Caco-2 (cell line): ENCODE measurements around the gene GPR39. TPM values are rescaled to one million over a fixed set of nuclear protein-coding genes. Genes with fewer than 3 reads are reported as not detected.

Experiments
- BruUV-seq: library from RNA; stranded (reverse); fragments of 400-500 nt; replicated peaks from 2 replicates; lab custom pipeline; 2021; lab: Mats Ljungman, UMichigan
- CTCF ChIA-PET: fragments of 300-600 bp; sonication (Branson Sonifier 250); formaldehyde crosslinking; loops from one replicate; lab custom pipeline; 2022; ENCODE audit warnings: antibody characterized with exemption; lab: Charles Lee
- POLR2A ChIA-PET: fragments of 300-600 bp; sonication (Branson Sonifier 250); formaldehyde crosslinking; loops from one replicate; lab custom pipeline; 2022; ENCODE audit warnings: antibody characterized with exemption; lab: Charles Lee
- DNase-seq, 2 experiments: peaks; one replicate each; pipeline versions ENCODE4 v3.0.0 to v3.0.0-alpha.2; 2020 to 2022
- H3K27me3 ChIP-seq: replicated peaks from 2 replicates; pipeline ENCODE4 v1.6.0; 2011; ENCODE audit warnings: low read length; ENCODE audit not compliant: control insufficient read depth, insufficient read depth
- H3K36me3 ChIP-seq: 2 replicates; pipeline ENCODE4 v1.5.1; 2011; ENCODE audit warnings: low read length; ENCODE audit not compliant: control insufficient read depth, insufficient read depth
- H3K4me1 ChIP-seq: fragments of 250-450 bp; sonication (Bioruptor Pico); 2 replicates; pipeline ENCODE4 v1.5.1; 2020; ENCODE audit warnings: mild to moderate bottlenecking
- H3K4me3 ChIP-seq: 2 replicates; pipeline ENCODE4 v1.5.1; 2011; ENCODE audit warnings: low read depth, mild to moderate bottlenecking, control low read depth, low read length
- H3K9me3 ChIP-seq: fragments of 250-450 bp; sonication (Bioruptor Pico); 2 replicates; pipeline ENCODE4 v1.5.1; 2020; ENCODE audit warnings: mild to moderate bottlenecking, moderate library complexity
- H3K27ac Mint-ChIP-seq: one replicate; pipeline ENCODE4 v1.8.0; 2022; ENCODE audit warnings: mixed read lengths; ENCODE audit not compliant: unreplicated experiment
- H3K27me3 Mint-ChIP-seq: one replicate; pipeline ENCODE4 v1.8.0; 2022; ENCODE audit warnings: mixed read lengths; ENCODE audit not compliant: insufficient read depth, unreplicated experiment
- H3K36me3 Mint-ChIP-seq: one replicate; pipeline ENCODE4 v1.8.0; 2022; ENCODE audit warnings: mild to moderate bottlenecking, mixed read lengths; ENCODE audit not compliant: insufficient read depth, unreplicated experiment
- H3K4me1 Mint-ChIP-seq: one replicate; pipeline ENCODE4 v1.8.0; 2022; ENCODE audit warnings: low read depth, mixed read lengths; ENCODE audit not compliant: unreplicated experiment
- H3K4me3 Mint-ChIP-seq: one replicate; pipeline ENCODE4 v1.8.0; 2022; ENCODE audit warnings: mild to moderate bottlenecking, moderate library complexity, mixed read lengths; ENCODE audit not compliant: unreplicated experiment
- H3K9me3 Mint-ChIP-seq: one replicate; pipeline ENCODE4 v1.8.0; 2022; ENCODE audit warnings: mixed read lengths; ENCODE audit not compliant: unreplicated experiment
- intact Hi-C: fragments of 100-400 bp; cut with micrococcal nuclease; formaldehyde crosslinking; loops from one replicate; pipeline ENCODE4 v1.10.0; 2022; ENCODE audit not compliant: unreplicated experiment
- total RNA-seq: library from RNA; stranded (reverse); gene quantifications from 2 replicates; pipeline ENCODE4 v1.2.3, GENCODE V29; 2022
- TF ChIP-seq, protein P1 (sequence below), 2 experiments: fragments of 200-600 bp in 1 of 2; IDR thresholded peaks; 1 replicate in 1 of 2; 2 replicates in 1 of 2; pipeline versions ENCODE4 v1.5.1 to v1.8.0; 2011 to 2022; ENCODE audit warnings: antibody characterized with exemption in 1 of 2, control low read depth in 1 of 2, inconsistent platforms in 1 of 2, low read depth in 1 of 2, low read length in 1 of 2, mild to moderate bottlenecking in 1 of 2, moderate library complexity in 1 of 2; ENCODE audit not compliant: insufficient read depth in 1 of 2, severe bottlenecking in 1 of 2, unreplicated experiment in 1 of 2

The GPR39 gene
- total RNA-seq, 1 experiment from 2014 or later = 26.8 TPM

DNA sequence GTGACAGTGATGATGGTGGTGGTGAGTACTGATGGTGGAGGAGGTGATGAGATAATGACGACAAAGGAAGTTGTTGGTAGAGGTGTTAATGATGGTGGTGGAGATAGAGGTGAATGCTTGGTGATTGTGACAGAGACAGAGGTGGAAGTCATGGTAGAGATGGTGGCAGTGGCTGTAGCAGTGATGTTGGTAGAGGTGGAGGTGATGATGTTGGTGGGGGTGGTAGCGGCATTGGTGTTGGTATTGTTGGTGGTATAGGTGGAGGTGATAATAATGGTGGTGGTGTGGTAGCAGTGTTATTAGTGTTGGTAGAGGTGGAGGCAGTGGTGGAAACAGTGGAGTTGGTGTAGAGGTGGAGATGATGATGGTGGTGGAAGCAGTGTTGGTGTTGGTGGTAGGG, 217.0 kb downstream of the GPR39 start:
- Histone ChIP-seq H3K4me3 (no peak overlapping the region), H3K36me3 (no peaks in the 10 kb centered on the region), H3K27me3 (no peaks in the 10 kb centered on the region), H3K4me1 (peaks cover 25% of the 10 kb centered on the region), H3K9me3 (no peaks in the 10 kb centered on the region)
- Mint-ChIP-seq H3K27me3 (no peaks in the 10 kb centered on the region), H3K4me3 (no peak overlapping the region), H3K36me3 (no peaks in the 10 kb centered on the region), H3K9me3 (no peaks in the 10 kb centered on the region), H3K4me1 (peaks cover 26% of the 10 kb centered on the region), H3K27ac (peak overlapping the region; percentile 1)
- DNase-seq = no peak
- POLR2A ChIA-PET = no interaction called here
- no TSS peak for BruUV-seq
- intact Hi-C loops = loop anchor here (2.0 kb wide), 1 partner anchor 45 kb away; no protein-coding TSS in a partner anchor
- TF ChIP-seq, protein P1, sequence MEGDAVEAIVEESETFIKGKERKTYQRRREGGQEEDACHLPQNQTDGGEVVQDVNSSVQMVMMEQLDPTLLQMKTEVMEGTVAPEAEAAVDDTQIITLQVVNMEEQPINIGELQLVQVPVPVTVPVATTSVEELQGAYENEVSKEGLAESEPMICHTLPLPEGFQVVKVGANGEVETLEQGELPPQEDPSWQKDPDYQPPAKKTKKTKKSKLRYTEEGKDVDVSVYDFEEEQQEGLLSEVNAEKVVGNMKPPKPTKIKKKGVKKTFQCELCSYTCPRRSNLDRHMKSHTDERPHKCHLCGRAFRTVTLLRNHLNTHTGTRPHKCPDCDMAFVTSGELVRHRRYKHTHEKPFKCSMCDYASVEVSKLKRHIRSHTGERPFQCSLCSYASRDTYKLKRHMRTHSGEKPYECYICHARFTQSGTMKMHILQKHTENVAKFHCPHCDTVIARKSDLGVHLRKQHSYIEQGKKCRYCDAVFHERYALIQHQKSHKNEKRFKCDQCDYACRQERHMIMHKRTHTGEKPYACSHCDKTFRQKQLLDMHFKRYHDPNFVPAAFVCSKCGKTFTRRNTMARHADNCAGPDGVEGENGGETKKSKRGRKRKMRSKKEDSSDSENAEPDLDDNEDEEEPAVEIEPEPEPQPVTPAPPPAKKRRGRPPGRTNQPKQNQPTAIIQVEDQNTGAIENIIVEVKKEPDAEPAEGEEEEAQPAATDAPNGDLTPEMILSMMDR (IDR thresholded peaks at IDR 0.05; ENCODE audit: insufficient read depth in 1 of 2, low read depth in 1 of 2, low read length in 1 of 2, severe bottlenecking in 1 of 2, unreplicated experiment in 1 of 2) = no peak
- CTCF ChIA-PET = no interaction called here

DNA sequence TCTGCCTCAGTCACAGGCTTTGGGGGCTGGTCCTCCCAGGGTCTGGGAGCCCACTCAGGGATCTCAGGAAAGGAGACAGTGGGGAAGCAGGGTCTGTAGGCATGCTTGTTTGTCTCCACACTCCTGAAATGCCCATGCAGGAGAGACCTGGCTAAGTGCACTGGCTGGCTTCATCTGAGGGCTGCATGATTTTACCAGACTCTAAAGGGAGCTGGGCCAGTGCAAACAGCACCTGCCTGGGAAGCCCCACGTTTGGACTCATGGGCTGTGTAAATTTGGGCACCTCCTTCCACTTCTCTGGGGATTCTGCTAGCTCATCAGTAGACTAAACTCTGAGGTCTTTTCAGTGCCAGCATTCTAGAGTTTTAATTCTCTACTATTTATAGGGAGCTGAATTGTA, 219.7 kb downstream of the GPR39 start:
- H3K4me1 Mint-ChIP-seq = peaks cover 15% of the 10 kb centered on the region
- no peak for DNase-seq
- H3K27me3 Mint-ChIP-seq = no peaks in the 10 kb centered on the region
- Histone ChIP-seq H3K27me3 (no peaks in the 10 kb centered on the region), H3K9me3 (no peaks in the 10 kb centered on the region), H3K36me3 (no peaks in the 10 kb centered on the region), H3K4me1 (peaks cover 23% of the 10 kb centered on the region), H3K4me3 (no peak overlapping the region)
- H3K9me3 Mint-ChIP-seq = no peaks in the 10 kb centered on the region
- no peak overlapping the region for H3K4me3 Mint-ChIP-seq
- POLR2A ChIA-PET = no interaction called here
- intact Hi-C loops = no loop called here
- BruUV-seq = no TSS peak
- no peaks in the 10 kb centered on the region for H3K36me3 Mint-ChIP-seq
- CTCF ChIA-PET = no interaction called here
- H3K27ac Mint-ChIP-seq = no peak overlapping the region
- TF ChIP-seq, protein P1 (IDR thresholded peaks at IDR 0.05; ENCODE audit: insufficient read depth in 1 of 2, low read depth in 1 of 2, low read length in 1 of 2, severe bottlenecking in 1 of 2, unreplicated experiment in 1 of 2) = no peak

DNA sequence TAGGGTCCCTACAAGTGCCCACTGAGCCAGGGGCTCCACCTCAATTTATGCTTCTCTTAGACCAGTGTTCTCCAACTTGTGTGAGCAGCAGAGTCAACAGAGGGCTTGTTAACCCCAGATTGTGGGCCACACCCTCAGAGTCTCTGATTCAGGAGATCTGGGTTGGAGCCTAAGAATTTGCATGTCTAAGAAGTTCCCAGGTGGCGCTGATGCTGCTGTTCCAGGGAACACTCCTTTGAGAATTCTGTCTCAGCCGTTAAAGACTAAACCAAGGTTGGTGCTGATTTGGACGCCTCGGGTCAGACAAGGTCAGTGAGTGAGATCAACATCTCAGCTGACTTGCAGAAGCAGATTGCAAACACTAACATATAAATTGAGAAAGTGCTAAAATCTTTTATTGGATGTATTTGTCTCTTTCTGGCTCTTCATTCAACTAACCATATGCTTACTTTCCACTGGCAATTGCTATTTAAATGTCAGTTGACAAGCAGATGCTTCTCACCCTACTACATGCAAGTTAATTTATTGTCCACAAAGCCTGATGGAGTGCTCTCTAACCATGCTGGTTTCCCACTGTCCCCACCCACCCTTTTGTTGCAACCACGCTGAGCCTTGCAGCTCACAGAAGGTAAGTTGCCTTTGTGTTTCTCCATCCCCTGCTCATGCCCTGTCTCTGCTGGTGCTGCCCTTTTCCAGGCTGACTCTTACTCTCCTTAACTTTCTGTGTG, 221.9 kb downstream of the GPR39 start:
- H3K36me3 Mint-ChIP-seq = peaks cover 5% of the 10 kb centered on the region
- no peaks in the 10 kb centered on the region for H3K36me3 ChIP-seq
- ChIA-PET POLR2A (no interaction called here), CTCF (no interaction called here)
- TF ChIP-seq, protein P1 (IDR thresholded peaks at IDR 0.05; ENCODE audit: insufficient read depth in 1 of 2, low read depth in 1 of 2, low read length in 1 of 2, severe bottlenecking in 1 of 2, unreplicated experiment in 1 of 2) = no peak
- H3K27me3 ChIP-seq = no peaks in the 10 kb centered on the region
- intact Hi-C loops = no loop called here
- no peak overlapping the region for H3K4me3 Mint-ChIP-seq
- no TSS peak for BruUV-seq
- H3K9me3 Mint-ChIP-seq = no peaks in the 10 kb centered on the region
- no peak for DNase-seq
- no peaks in the 10 kb centered on the region for H3K9me3 ChIP-seq
- no peak overlapping the region for H3K27ac Mint-ChIP-seq
- no peaks in the 10 kb centered on the region for H3K27me3 Mint-ChIP-seq
- H3K4me3 ChIP-seq = no peak overlapping the region
- H3K4me1 Mint-ChIP-seq = peaks cover 31% of the 10 kb centered on the region
- peaks cover 16% of the 10 kb centered on the region for H3K4me1 ChIP-seq
